Measurements from ENCODE around the gene PRDM16. TPM values are rescaled to one million over a fixed set of nuclear protein-coding genes. Genes with fewer than 3 reads are reported as not detected.

The PRDM16 gene
- polyA plus RNA-seq, 1 donor (not counting 4 experiments of a cell fraction or from before 2014, with no cell fraction given) = 0.05 TPM

DNA sequence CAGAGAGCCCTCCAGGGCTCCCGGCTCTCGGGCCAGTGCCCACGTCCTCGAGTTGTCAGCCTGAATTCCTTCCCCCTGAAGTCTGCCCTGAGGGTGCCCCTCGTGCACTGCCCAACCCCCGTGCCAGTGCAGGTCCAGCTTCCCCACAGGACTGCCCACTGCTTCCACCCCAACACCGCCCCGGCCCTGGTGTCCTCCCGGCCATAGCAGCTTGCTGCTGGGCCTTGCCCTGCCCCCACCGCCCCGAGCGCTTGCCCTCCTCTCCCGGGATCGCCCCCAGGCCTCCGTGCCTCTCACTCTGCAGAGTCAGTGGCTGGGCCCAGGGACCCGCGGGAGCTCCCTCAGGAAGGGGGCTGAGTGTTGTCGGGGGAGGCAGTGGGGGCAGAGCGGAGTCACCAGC is 361.4 kb downstream of the PRDM16 start:
- TF ChIP-seq CTCF (optimal IDR thresholded peaks at IDR 0.05 in 1 of 3, IDR thresholded peaks at IDR 0.05 in 1 of 3, conservative IDR thresholded peaks at IDR 0.05 in 1 of 3; ENCODE audit: extremely low read depth in 1 of 3, insufficient read depth in 2 of 3, low read length in 3 of 3) = no peak
- no peak for TF ChIP-seq EZH2 (IDR thresholded peaks at IDR 0.05; ENCODE audit: low read length)
- H3K9me1 ChIP-seq (ENCODE audit: control insufficient read depth, extremely low read depth, insufficient read depth, low read length) = no peaks in the 10 kb centered on the region
- no peak overlapping the region for H3K4me3 ChIP-seq (ENCODE audit: control insufficient read depth in 2 of 3, extremely low read depth in 1 of 3, insufficient read depth in 2 of 3, low read depth in 1 of 3, low read length in 3 of 3)
- dilution Hi-C loops (cut with MboI; ENCODE audit: extremely low pct_ligation_motif_present, low sequenced_read_pairs) = no loop called here
- no peak overlapping the region for H3K9ac ChIP-seq (ENCODE audit: control insufficient read depth, extremely low read depth, insufficient read depth, low read length)
- H3K9me3 ChIP-seq (ENCODE audit: control insufficient read depth, low read depth, low read length) = no peaks in the 10 kb centered on the region
- H3K79me2 ChIP-seq (ENCODE audit: control insufficient read depth, insufficient read depth, low read length) = no peaks in the 10 kb centered on the region
- H2AFZ ChIP-seq (ENCODE audit: control insufficient read depth, low read length) = no peak overlapping the region
- FAIRE-seq (no peak), DNase-seq (ENCODE audit: low read depth, low spot score) (no peak)
- no peaks in the 10 kb centered on the region for H3K4me1 ChIP-seq (ENCODE audit: control insufficient read depth, extremely low read depth, insufficient read depth, low read length)
- H3K36me3 ChIP-seq (ENCODE audit: control insufficient read depth in 2 of 2, extremely low read depth in 1 of 2, insufficient read depth in 2 of 2, low read length in 2 of 2) = no peaks in the 10 kb centered on the region
- H4K20me1 ChIP-seq (ENCODE audit: control insufficient read depth, extremely low read depth, insufficient read depth, low read length) = no peaks in the 10 kb centered on the region
- no peak overlapping the region for H3K27ac ChIP-seq (ENCODE audit: control insufficient read depth, insufficient read depth, low read length)
- H3K4me2 ChIP-seq (ENCODE audit: control insufficient read depth, extremely low read depth, insufficient read depth, low read depth, low read length) = no peak overlapping the region
- no peaks in the 10 kb centered on the region for H3K27me3 ChIP-seq (ENCODE audit: control insufficient read depth, extremely low read depth, insufficient read depth, low read length)

GRCh38 chr1:3430820-3431219 is 361.8 kb downstream of the PRDM16 start:
- dilution Hi-C loops (cut with MboI; ENCODE audit: extremely low pct_ligation_motif_present, low sequenced_read_pairs) = no loop called here
- H3K27me3 ChIP-seq (ENCODE audit: control insufficient read depth, extremely low read depth, insufficient read depth, low read length) = no peaks in the 10 kb centered on the region
- FAIRE-seq (no peak), DNase-seq (ENCODE audit: low read depth, low spot score) (no peak)
- H3K27ac ChIP-seq (ENCODE audit: control insufficient read depth, insufficient read depth, low read length) = no peak overlapping the region
- no peaks in the 10 kb centered on the region for H3K9me3 ChIP-seq (ENCODE audit: control insufficient read depth, low read depth, low read length)
- no peak for TF ChIP-seq CTCF (optimal IDR thresholded peaks at IDR 0.05 in 1 of 3, IDR thresholded peaks at IDR 0.05 in 1 of 3, conservative IDR thresholded peaks at IDR 0.05 in 1 of 3; ENCODE audit: extremely low read depth in 1 of 3, insufficient read depth in 2 of 3, low read length in 3 of 3)
- no peak for TF ChIP-seq EZH2 (IDR thresholded peaks at IDR 0.05; ENCODE audit: low read length)
- no peak overlapping the region for H3K4me2 ChIP-seq (ENCODE audit: control insufficient read depth, extremely low read depth, insufficient read depth, low read depth, low read length)
- H3K9ac ChIP-seq (ENCODE audit: control insufficient read depth, extremely low read depth, insufficient read depth, low read length) = no peak overlapping the region
- H3K4me3 ChIP-seq (ENCODE audit: control insufficient read depth in 2 of 3, extremely low read depth in 1 of 3, insufficient read depth in 2 of 3, low read depth in 1 of 3, low read length in 3 of 3) = no peak overlapping the region
- no peaks in the 10 kb centered on the region for H3K4me1 ChIP-seq (ENCODE audit: control insufficient read depth, extremely low read depth, insufficient read depth, low read length)
- no peak overlapping the region for H2AFZ ChIP-seq (ENCODE audit: control insufficient read depth, low read length)
- H4K20me1 ChIP-seq (ENCODE audit: control insufficient read depth, extremely low read depth, insufficient read depth, low read length) = no peaks in the 10 kb centered on the region
- H3K79me2 ChIP-seq (ENCODE audit: control insufficient read depth, insufficient read depth, low read length) = no peaks in the 10 kb centered on the region
- H3K36me3 ChIP-seq (ENCODE audit: control insufficient read depth in 2 of 2, extremely low read depth in 1 of 2, insufficient read depth in 2 of 2, low read length in 2 of 2) = no peaks in the 10 kb centered on the region
- no peaks in the 10 kb centered on the region for H3K9me1 ChIP-seq (ENCODE audit: control insufficient read depth, extremely low read depth, insufficient read depth, low read length)
